Stimulated activated naive CD8-positive, alpha-beta T cell treated with anti-CD3 and anti-CD28 coated beads, Interleukin-15, Interleukin-2, amounts not matched to agents 100 ng/mL and 50 ng/mL, for 24 hours (primary cell): ENCODE results near the gene ANKH.

Source experiments
- H3K27ac Mint-ChIP-seq: one replicate; pipeline ENCODE4 v1.8.0; 2021; ENCODE audit warnings: mild to moderate bottlenecking, mixed read lengths
- H3K27me3 Mint-ChIP-seq: one replicate; pipeline ENCODE4 v1.8.0; 2021; ENCODE audit warnings: mixed read lengths
- H3K36me3 Mint-ChIP-seq: one replicate; pipeline ENCODE4 v1.8.0; 2021; ENCODE audit warnings: low read depth, mixed read lengths
- H3K4me1 Mint-ChIP-seq: one replicate; pipeline ENCODE4 v1.8.0; 2021; ENCODE audit warnings: low read depth, mixed read lengths
- H3K4me3 Mint-ChIP-seq: one replicate; pipeline ENCODE4 v1.8.0; 2021; ENCODE audit warnings: mild to moderate bottlenecking, mixed read lengths
- H3K9me3 Mint-ChIP-seq: one replicate; pipeline ENCODE4 v1.8.0; 2021; ENCODE audit warnings: mixed read lengths

The ANKH gene

DNA sequence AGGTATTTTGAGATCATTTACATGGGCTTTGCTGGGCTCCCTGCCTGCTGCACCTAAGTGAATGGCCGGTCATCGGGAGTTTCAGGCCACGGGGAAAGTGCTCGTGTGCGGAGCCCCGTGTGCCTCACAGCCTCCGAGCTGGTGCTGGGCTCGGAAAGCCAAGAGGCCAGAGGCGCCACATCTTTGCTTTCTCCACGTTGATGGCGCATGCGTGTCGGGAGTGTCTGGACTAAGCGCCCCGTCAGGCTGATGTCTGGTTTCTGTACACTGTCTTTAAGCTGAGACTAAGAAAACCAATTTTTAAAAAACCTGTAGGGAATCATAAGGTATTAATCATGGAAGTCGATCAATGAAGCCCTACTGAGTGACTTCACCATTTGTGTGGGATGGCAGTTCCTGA is 137.9 kb downstream of the ANKH start:
- Mint-ChIP-seq H3K27ac (no peak overlapping the region), H3K4me1 (peaks cover 4% of the 10 kb centered on the region), H3K4me3 (no peak overlapping the region), H3K36me3 (peaks cover 37% of the 10 kb centered on the region), H3K27me3 (no peaks in the 10 kb centered on the region), H3K9me3 (no peaks in the 10 kb centered on the region)

DNA sequence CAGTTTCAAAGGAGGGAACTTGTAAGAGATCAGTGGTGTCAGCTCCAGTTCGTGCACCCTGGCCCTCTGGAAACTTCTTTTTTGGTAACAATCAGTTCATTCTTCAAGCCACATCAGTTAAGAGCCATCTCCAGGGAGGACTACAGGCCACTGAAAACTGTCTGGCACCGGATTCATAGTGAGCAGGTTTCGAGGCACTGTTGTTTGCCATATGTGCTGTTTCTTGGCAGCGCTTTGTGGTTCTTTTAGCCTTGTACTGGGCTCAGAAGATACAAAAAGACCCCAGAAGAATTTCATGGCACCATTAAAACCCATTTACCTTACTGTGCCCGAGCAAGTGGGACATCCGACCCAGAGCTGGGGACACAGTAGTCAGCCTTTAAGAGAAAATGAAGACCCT is 138.6 kb downstream of the ANKH start:
- no peak overlapping the region for H3K4me3 Mint-ChIP-seq
- no peaks in the 10 kb centered on the region for H3K27me3 Mint-ChIP-seq
- no peaks in the 10 kb centered on the region for H3K9me3 Mint-ChIP-seq
- H3K36me3 Mint-ChIP-seq: peaks cover 30% of the 10 kb centered on the region
- H3K27ac Mint-ChIP-seq: no peak overlapping the region
- H3K4me1 Mint-ChIP-seq: peaks cover 4% of the 10 kb centered on the region

DNA sequence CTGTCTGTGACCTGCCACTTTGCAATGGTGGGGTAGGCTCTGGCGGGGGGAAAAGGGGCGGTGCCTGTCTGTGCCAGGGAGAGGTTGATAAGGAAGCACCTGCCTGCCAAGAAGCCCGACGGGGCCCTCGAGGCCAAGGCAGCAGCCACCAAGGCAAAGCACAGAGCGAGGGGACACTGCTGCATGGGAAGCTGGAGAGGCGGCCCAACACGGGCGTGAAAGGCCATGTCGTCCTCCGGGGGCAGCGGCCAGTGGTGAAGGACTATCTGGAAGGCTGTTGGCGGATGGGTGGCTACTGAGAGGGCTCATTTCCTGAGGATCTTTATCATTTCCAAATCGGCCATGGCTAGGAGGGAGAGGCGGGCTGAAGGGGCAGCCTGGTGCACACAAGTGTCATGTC is 140.7 kb downstream of the ANKH start:
- H3K36me3 Mint-ChIP-seq: peaks cover 29% of the 10 kb centered on the region
- no peak overlapping the region for H3K4me3 Mint-ChIP-seq
- H3K9me3 Mint-ChIP-seq: no peaks in the 10 kb centered on the region
- no peak overlapping the region for H3K27ac Mint-ChIP-seq
- peaks cover 3% of the 10 kb centered on the region for H3K4me1 Mint-ChIP-seq
- H3K27me3 Mint-ChIP-seq: no peaks in the 10 kb centered on the region

DNA sequence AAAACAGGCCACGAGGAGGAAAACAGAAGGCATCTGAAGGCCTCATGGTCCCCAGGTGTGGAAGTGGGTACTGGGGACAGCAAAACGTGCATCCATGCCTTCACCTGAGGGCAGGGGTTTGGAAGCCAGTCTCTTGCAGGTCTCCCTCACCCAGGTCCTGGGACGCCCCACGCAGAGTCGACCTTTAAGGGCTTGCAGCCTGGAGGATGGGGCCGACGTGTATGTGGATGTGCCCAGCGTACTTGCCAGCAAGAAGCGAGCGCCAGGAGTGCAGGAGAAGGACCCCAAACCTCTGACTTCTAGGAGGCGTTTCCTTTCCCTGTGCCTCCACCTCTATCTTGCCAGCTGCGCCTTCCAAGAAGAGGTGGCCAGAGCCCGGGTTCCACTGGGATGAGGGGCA is 141.1 kb downstream of the ANKH start:
- Mint-ChIP-seq H3K4me3 (no peak overlapping the region), H3K9me3 (no peaks in the 10 kb centered on the region), H3K27me3 (no peaks in the 10 kb centered on the region), H3K27ac (no peak overlapping the region), H3K36me3 (peaks cover 27% of the 10 kb centered on the region), H3K4me1 (peaks cover 3% of the 10 kb centered on the region)

DNA sequence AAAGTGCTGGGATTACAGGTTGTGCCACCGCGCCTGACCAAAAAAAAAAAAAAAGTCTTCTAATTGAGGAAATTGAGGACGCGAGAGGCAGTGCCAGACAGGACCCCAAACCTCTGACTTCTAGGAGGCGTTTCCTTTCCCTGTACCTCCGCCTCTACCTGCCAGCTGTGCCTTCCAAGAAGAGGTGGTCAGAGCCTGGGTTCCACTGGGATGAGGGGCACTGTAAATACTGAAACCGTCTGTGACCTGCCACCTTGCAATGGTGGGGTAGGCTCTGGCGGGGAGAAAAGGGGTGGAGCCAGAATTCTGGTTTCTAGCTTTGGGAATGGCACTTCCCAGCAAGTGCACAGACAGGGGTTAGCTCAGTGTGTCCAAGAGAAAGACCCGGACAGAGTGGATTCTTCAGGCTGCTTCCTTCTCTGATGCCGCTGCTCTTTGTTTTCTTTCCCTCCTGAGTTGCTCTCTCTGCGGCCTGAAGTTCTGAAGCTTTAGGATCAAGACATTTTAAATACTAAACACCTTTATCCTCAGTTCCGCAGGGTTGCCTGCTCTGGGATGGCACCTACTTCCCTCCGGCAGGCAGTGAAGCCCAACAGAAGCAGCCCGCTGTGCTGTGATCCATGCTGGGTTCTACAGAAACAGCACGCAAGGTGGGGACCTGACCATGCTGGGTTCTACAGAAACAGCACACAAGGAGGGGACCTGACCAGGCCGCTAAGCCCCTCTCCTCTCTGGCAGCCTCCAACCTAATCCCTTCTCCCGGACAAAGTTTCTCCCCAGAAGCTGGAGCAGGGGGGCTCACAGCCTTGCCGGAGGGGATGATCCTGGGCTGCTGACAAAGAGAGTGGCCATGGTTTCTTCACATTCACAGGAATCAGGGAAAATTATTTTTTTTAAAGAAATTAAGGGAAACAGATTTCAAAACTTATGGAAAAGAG is 141.9 kb downstream of the ANKH start:
- Mint-ChIP-seq H3K27ac (no peak overlapping the region), H3K4me1 (peaks cover 8% of the 10 kb centered on the region), H3K36me3 (peaks cover 34% of the 10 kb centered on the region), H3K4me3 (no peak overlapping the region), H3K27me3 (no peaks in the 10 kb centered on the region), H3K9me3 (no peaks in the 10 kb centered on the region)

DNA sequence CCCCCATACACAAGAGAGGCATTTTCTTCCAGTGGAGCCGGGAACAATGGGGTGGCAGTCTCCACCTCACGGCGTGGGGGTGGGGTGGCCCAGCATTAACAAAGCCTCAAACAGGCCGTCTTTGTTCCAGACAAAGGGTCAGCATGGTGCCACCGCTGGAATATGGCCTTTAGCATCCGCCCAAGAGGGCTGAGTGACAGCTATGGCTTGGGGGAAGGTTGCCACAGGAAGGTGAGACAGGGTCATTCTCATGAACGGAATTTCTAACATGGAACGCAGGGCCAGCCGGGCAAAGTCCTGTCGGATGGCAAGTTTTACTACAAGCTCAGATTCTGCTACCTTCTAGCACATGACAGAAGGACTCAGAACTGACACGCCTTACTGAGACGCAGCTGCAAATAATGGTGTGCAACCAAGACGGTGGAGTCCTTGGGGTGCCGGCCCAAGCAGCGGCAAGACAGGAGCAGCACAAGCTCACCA is 143.1 kb downstream of the ANKH start:
- Mint-ChIP-seq H3K27me3 (no peaks in the 10 kb centered on the region), H3K4me1 (peaks cover 10% of the 10 kb centered on the region), H3K4me3 (no peak overlapping the region), H3K9me3 (no peaks in the 10 kb centered on the region), H3K27ac (no peak overlapping the region), H3K36me3 (peaks cover 31% of the 10 kb centered on the region)

DNA sequence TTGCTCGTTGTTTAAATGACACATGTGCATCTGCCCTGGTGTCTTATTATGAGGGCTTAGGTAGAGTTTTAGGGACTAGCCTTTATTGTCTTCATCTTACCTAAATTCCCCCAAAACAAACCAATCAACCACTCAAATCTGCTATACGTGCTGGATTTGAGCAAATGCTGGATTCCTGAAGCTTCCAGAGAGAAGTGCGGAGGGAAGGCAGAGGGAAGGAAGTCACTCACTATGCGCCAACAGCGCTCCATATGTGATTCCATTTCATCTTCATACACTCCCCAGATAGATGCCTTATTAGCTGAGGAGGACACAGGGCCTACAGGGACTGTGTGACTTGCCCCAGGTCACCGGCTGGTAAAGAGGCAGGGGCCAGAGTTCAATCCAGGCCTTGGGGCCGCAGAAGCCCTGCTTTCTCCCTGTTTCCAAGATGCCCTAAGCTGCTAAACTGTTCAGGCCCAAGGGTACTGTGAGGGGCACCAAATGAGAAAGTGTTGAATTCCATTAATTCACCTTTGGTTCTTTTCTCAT is 143.6 kb downstream of the ANKH start:
- Mint-ChIP-seq H3K36me3 (peaks cover 31% of the 10 kb centered on the region), H3K27ac (no peak overlapping the region)

DNA sequence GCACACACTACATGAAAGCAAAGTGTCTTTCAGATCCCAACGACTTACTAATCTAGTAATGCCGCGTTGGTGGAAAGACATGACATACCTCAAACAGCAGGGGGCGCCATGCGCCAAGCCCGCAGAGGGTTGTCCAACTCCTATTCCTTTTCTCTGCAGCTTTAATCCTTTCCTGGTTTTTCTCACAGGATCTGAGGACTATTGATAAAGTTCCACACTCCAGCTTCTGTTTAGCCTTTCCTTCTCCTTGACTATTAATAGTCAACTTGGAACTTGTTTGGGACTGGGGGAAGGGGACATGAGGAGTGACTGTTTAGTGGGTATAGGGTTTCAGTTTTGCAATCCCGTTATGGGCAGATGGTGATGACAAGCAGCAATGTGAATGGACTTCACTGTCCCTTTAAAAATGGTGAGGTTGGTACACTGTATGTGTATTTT is 144.1 kb downstream of the ANKH start:
- peaks cover 35% of the 10 kb centered on the region for H3K36me3 Mint-ChIP-seq
- H3K27ac Mint-ChIP-seq: no peak overlapping the region
- peaks cover 13% of the 10 kb centered on the region for H3K4me1 Mint-ChIP-seq
- H3K9me3 Mint-ChIP-seq: no peaks in the 10 kb centered on the region
- H3K4me3 Mint-ChIP-seq: no peak overlapping the region
- no peaks in the 10 kb centered on the region for H3K27me3 Mint-ChIP-seq

More for the DNA sequence above, 143.6 kb downstream of the ANKH start:
- H3K4me1 Mint-ChIP-seq: peaks cover 13% of the 10 kb centered on the region
- H3K4me3 Mint-ChIP-seq: no peak overlapping the region
- H3K9me3 Mint-ChIP-seq: no peaks in the 10 kb centered on the region
- no peaks in the 10 kb centered on the region for H3K27me3 Mint-ChIP-seq

DNA sequence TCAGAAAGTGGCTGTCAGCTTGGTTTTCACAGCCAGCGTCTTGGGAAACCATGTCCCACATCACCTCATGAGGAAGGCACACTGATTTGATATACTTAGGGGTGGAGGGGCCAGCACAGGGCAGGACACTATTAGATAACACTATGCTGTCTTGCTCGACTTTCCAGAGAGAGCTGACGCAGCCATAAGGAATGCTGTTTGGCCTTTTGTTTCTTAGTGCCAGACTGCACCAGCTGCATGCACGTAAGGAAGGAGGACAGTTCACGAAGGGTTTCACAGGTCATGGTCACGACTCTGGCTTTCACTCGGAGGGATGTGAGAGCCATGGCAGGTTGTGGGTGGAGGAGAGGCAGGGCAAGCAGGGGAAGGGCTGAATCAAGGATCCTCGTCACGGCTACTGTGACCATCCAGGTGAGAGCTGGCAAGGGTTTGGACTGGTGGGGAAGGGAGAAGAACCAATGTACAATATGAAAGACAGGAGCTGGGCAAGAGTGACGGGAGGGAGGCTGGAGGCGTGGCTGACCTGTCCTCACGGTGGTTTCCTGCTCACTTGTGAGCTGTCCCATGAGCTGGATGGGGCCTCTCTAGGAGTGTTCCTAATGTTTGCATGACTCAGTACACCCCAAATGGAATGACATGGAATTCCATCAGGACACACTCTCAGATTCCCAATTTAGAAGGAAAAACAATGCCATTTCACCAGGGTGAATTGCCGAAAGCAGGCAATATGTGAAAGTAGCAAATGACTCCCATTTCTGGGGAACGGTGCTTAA is 145.3 kb downstream of the ANKH start:
- Mint-ChIP-seq H3K27ac (no peak overlapping the region), H3K27me3 (no peaks in the 10 kb centered on the region), H3K9me3 (no peaks in the 10 kb centered on the region), H3K36me3 (peaks cover 43% of the 10 kb centered on the region), H3K4me1 (peaks cover 13% of the 10 kb centered on the region), H3K4me3 (no peak overlapping the region)

DNA sequence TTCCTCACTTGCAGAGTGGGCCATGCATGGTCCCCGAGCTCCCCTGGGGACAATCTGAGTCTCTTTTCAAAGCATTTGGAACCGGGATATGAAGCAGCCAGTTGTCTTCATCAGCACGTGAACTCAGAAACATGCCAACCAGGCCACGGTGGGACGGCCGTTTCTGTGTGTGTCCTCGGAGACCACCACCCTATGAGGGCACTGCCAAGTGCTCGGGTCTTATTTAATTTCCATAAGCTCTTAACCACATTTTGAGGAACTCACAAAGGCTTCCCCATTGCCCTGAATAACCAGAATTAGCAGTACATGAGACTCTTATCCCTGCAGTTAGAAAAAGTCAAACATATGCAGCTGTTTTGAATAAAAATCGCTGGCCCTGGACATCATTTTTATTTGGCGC is 146.9 kb downstream of the ANKH start:
- Mint-ChIP-seq H3K27ac (peak overlapping the region; percentile 36), H3K27me3 (no peaks in the 10 kb centered on the region), H3K36me3 (peaks cover 48% of the 10 kb centered on the region), H3K4me3 (no peak overlapping the region), H3K4me1 (peaks cover 18% of the 10 kb centered on the region), H3K9me3 (no peaks in the 10 kb centered on the region)

DNA sequence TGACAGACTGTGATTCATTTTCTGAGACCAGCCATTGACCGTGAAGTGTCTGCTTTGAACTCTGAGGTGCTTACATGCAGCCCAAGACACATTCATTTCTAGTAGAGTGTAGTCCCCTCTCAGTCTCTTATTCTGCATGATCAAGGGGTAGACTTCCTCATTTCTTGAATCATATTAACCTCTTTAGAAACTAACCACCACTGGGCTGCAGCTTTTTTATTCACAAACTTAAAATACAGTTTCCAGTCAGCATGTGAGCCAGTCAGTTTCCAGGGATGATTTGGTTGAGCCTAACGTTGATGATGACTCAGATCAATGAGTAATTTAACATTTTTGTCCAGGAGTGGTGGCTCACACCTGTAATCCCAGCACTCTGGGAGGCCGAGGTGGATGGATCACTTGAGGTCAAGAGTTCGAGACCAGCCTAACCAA is 147.9 kb downstream of the ANKH start:
- H3K27me3 Mint-ChIP-seq: no peaks in the 10 kb centered on the region
- H3K36me3 Mint-ChIP-seq: peaks cover 56% of the 10 kb centered on the region
- H3K4me1 Mint-ChIP-seq: peaks cover 25% of the 10 kb centered on the region
- no peaks in the 10 kb centered on the region for H3K9me3 Mint-ChIP-seq
- no peak overlapping the region for H3K27ac Mint-ChIP-seq
- no peak overlapping the region for H3K4me3 Mint-ChIP-seq

DNA sequence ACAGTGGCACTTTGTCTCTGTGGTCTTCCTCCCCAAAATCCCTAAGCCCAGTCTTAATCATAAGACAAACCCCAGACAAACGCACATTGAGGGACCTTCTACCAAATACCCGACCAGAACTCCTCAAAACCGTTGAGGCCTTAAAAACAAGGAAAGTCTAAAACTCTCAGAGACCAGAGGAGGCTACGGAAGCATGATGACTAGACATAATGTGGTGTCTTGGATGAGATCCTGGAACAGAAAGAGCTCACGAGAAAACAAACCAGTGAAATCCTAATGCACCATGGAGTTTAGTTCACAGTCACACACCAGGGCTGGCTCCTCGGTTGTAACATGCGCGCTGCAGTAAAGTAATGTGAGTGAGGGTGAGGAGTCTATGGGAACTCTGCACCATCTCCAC is 148.7 kb downstream of the ANKH start:
- H3K4me3 Mint-ChIP-seq: no peak overlapping the region
- H3K4me1 Mint-ChIP-seq: peaks cover 25% of the 10 kb centered on the region
- peaks cover 58% of the 10 kb centered on the region for H3K36me3 Mint-ChIP-seq
- H3K27me3 Mint-ChIP-seq: no peaks in the 10 kb centered on the region
- H3K27ac Mint-ChIP-seq: no peak overlapping the region
- H3K9me3 Mint-ChIP-seq: no peaks in the 10 kb centered on the region

DNA sequence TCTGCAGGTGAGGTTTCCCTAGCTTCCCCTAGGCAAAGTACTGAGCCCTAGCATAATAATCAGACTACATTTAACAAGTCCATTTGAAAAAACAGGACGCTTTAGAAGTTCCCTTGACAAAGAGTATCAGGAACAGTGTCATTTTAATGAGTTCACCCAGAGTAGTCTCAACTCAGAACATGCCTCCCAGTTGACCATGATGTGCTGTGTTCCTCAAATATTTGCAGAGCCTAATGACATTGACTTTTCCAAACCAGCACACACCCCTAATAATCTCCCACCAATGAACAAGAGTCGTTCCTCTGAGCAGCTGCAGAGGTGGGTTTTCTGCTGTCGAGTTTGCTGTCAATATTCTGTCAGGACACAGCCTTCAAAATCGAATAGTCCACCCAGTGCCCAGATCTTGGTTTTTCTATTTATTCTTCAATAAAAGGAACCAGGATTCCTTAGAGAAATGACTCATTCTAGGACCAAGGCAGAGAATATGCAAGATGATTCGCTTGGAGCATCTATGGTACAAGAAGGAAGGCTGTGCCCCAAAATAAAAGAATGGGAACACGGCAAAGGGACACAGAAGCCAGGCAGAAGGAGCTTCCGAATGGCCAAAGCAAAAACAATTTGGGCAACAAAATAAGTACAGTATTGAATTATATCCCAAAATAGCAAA is 149.5 kb downstream of the ANKH start:
- Mint-ChIP-seq H3K9me3 (no peaks in the 10 kb centered on the region), H3K27me3 (no peaks in the 10 kb centered on the region), H3K4me3 (no peak overlapping the region), H3K27ac (no peak overlapping the region), H3K4me1 (peaks cover 22% of the 10 kb centered on the region), H3K36me3 (peaks cover 58% of the 10 kb centered on the region)

DNA sequence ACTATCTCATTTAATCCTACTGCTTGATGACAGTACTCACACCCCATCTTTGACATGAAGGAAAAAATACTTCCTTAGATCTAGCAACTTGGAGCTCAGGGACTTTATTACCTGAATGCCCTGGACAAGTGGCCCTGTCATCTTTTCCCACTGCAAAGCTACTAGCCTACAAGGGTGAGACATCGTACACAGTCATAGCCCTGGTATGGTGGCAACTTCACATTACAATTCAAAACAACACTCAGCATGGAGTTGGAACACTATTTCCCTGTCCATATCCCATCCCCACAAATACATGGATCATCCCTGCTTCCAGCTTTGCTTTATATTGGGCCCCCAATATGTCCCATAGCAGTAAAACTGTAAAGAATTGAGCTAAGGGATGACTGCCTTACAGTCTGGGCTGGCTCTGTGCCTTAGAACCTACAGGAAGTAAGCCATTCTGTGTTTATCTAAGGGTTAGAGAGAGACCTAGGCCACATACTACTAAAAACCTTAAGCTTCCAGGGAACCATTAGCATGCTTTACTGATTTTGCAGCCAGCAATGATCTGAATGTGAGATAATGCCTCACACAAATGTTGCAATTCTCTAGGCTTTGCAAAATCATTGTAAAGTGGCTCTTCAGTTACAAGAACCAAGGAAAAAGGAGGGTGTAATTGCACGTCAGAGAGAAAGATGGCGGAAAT is 151.2 kb downstream of the ANKH start:
- Mint-ChIP-seq H3K27ac (no peak overlapping the region), H3K36me3 (peaks cover 62% of the 10 kb centered on the region), H3K4me3 (no peak overlapping the region), H3K9me3 (no peaks in the 10 kb centered on the region), H3K4me1 (peaks cover 22% of the 10 kb centered on the region), H3K27me3 (no peaks in the 10 kb centered on the region)
